ENCODE results near the gene CLASRP.
A peak's percentile ranks its signal among the peaks of the same experiment; 100 is the strongest.

The CLASRP gene

DNA sequence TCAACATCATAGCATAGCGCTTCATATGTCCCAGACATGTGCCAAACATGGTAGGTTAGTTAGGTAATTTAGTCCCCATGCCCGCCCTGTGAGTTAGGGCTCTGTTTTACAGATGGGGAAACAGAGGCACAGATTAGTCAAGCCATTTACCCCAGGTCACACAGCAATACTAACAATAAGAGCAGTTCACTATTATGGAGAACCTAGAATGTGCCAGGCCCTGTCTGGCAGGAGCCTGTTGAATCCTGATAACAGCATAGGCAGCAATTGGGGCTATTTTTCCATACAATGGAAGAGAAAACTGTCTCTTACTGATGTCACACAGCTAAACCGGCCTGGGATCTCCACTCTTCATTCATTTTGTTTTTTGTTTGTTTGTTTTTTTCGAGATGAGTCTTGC, 47.6 kb downstream of the CLASRP start:
- no peak for DNase-seq (ENCODE audit: low read depth)

DNA sequence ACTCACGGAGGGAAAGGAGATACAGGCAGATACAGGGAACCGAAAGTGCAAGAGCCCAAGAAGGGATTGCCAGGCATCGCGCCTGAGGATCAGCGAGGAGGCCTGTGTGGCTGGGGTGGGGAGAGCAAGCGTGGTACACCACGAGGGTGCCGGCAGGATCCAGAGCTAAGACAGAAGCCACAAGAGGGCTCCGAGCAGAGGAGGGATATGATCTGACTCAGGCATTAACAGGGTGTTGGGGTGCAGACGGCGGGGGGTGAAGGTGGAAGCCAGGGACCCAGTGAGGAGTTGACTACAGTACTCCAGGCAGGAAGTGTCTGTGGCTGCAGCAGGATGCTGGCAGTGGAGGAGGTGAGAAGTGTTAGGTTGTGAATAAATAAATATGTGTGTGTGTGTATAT, 48.7 kb downstream of the CLASRP start:
- peak; percentile 59 for DNase-seq (ENCODE audit: low read depth)

DNA sequence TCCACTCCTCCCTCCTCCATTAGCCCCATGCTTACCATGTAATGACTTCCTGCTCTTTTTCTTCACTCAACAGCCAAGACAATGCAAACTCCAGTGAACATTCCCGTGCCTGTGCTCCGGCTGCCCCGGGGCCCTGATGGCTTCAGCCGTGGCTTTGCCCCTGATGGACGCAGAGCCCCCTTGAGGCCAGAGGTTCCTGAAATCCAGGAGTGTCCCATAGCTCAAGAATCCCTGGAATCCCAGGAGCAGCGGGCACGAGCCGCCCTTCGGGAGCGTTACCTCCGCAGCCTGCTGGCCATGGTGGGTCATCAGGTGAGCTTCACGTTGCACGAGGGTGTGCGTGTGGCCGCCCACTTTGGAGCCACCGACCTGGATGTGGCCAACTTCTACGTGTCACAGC, 51.2 kb downstream of the CLASRP start:
- no peak for DNase-seq (ENCODE audit: low read depth)

DNA sequence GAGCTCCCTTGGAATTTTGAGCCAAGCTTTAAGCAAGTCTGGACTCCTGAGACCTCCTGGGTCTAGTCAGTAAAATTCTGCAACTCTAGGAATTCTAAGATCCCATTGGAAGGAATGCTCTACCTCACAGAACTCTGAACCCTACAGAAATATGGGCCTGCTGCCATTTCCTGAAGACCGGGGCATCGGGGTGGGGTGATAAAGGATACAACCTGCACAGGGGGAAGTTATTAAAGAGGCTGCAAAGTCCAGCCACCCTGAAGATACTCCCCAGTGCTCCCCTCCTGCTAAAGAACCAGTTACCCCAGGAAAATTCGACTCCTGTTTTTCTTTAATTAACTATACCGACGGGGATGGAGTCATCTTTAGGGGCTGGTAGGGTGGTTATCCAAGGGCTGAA, 51.8 kb downstream of the CLASRP start:
- DNase-seq (ENCODE audit: low read depth): no peak

DNA sequence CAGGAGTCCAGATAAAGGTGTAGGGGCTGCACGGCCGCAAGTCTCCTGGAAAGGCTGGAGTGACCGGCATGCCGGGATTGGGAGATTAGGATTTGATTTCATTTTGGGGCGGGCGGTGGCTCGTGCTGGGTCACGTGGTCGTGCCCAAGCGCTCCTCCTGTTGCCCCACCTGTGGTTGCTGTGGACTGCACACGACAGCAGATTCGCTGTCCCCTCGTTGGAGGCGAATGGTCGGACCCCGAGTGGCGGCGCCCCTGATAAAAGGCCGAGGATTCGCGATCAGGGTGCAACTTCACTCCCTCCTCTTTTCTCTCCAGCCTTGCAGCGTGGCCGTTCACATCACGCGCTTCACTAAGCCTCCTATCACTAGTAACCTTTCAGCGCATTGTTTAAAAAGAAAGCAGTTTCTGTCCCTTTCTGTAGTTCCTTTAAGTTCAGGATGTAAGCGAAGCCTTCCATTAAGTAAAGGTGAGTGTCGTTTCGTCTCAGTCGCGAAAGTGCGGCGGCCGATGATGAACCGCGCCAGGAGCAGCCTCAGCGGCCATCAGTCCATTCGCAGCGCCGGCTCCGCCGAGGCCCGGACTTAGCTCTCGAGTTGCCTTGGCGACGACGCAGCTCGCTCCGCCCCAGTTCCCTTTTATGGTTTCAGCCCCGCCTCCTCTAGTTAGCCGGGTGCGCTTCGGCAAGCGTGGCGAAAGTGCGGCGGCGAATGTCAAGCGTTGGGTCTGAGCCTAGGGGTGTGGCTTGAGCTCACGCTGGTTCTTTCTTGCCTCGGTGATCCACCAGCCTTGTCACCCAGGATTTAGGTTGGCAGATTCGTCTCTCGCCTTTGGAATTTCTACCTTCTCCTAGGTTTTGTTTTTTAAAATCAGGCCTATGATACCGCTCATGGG, 52.4 kb downstream of the CLASRP start:
- DNase-seq (ENCODE audit: low read depth): peak; percentile 97

DNA sequence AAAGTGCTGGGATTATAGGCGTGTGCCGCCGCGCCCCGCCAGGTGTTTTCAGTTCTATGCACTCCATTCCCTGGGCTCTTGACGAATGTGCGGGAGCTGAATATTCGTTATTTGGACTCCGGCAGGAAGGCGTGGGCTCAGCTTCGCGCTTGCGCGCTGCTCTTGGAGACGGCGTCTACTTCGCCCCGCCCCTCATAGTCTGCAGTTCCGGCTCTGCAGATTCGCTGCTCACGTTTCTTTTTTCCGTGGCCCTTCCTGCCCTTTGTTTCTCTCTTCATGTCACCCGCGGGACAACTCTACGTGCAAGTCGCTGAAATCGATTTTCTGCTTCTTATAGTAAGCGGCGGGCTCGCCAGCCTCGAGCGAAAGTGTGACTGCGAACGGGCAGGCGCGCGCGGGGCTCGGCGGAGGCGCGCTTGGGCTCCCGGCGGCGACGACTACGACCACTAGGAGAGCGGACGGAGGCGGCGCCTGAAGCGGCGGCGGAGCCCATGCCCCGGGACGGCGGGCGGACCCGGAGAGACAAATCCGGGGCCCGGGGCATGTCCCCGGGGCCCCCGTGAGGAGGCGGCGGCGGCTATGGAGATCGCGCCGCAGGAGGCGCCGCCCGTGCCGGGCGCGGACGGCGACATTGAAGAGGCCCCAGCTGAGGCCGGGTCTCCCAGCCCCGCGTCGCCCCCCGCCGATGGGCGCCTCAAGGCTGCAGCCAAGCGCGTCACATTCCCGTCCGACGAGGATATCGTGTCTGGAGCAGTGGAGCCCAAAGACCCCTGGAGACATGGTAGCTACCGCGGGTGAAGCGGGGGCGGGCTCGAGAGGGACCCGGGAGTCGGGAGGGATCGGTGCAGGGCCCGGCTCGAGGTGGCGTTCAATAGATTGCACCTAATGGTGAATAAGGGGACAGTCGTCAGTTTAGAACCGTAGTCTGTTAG, 54.2 kb downstream of the CLASRP start, which contains the start of gene PPP1R37:
PPP1R37 (plus strand) TSS at position 433 of the 932 bp plus-strand sequence; CDS start at position 580, 147 bp downstream.
- peak; percentile 84 for DNase-seq (ENCODE audit: low read depth)

DNA sequence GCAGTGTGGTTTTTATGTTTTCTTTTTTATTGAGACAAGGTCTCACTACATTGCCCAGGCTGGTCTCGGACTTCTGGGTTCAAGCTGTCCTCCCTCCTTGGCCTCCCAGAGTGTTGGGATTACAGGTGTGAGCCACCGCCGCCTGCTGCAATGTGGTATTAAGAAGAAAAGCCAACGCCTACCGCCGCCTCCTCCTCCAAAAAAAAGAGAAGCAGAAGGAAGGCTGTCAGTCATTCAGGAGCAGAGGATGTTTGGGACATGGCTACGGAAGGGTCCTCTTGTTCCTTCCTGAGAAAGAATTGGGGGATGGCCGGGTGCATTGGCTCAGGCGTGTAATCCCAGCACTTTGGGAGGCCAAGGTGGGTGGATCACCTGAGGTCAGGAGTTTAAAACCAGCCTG, 55.3 kb downstream of the CLASRP start:
- no peak for DNase-seq (ENCODE audit: low read depth)

DNA sequence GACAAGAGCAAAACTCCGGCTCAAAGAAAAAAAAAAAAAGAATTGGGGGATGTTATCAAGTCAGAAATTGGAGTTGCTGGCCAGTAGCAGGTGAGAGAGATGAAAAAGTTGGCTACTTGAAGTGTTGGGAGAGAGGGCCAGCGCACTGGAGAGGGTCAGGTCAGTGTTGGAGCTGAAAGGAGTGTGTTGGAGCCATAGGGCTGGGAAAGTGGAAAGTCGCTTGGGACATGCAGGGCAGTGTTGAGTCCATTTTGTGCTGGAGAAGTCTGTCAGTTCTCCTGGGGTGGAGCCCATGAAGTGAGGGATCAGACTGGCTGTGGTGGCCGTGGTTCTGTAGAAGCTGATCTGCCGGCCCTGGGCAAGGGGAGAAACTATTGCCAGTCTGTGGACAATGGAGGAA, 55.9 kb downstream of the CLASRP start:
- no peak for DNase-seq (ENCODE audit: low read depth)

DNA sequence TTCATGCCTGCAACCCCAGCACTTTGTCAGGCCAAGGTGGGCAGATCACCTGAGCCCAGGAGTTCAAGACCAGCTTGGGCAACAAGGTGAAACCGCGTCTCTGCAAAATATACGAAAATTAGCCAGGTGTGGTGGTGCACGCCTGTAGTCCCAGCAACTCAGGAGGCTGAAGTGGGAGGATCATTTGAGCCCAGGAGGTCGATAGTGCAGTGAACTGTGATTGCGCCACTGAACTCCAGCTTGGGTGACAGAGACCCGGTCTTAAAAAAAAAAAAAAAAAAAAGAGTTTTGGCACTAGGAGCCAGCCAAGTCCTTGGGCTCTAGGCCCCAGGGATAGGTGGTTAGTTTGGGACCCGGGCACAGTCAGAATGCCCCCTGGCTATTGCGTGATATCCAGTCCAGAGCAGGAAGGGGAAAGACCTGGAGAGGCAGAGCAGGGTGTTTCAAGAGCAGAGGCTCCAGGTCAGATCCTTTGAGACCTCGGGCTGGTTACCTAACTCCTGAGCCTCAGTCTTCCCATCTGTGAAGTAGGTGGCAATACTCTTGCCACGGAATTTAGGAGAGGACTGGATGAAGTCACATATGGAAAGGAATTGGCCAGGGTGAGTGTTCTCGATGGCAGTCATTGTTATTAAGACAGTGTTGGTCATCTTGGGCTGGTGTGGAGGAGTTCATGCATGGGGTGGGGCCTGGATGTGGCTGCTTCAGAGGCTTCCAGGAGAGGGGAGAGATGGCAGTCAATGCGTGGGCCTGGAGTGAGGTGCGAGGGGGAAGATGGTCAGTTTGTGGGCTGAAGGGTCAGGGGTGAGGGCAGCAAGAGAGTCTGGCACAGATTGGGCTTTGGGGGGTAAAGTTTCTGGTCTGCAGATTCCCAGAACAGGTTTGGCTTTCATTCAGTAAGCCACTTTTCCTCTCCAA, 56.9 kb downstream of the CLASRP start:
- DNase-seq (ENCODE audit: low read depth): no peak

DNA sequence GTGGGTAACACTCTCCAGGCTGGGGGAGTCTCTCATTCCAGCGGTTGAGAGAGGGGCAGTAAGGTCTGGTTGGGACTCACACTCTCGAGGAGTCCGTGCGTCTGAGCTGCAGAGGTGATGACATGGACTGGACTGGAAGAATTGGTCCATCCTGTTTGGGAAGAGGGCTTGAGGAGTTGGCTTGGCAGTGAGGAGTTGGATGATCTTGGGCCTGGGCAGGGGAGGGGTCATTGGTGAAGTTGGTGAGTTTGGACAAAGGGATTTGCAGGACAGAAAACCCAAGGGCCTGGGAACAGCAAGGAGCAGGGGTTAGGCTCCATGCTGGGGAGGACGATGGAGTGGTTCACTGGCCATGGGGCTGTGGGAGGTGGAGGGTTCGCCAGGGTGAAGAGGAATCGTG, 57.9 kb downstream of the CLASRP start:
- no peak for DNase-seq (ENCODE audit: low read depth)

DNA sequence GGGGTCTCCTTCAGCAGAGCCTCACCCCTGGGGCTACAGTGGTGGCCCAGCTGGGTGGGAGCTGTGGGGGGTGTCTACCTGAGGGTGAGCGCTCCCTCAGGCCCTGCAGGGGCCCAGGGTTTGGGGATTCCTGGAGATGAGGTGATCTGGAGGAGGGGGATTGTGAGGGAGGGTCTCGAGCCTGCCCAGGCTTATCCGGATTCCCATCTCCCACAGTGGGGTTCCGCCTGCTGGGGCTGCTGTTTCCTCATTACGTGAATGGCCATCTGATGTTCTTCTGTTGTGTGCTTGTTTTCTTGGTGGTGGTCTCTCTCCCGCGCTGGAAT, 58.6 kb downstream of the CLASRP start:
- DNase-seq (ENCODE audit: low read depth): no peak

DNA sequence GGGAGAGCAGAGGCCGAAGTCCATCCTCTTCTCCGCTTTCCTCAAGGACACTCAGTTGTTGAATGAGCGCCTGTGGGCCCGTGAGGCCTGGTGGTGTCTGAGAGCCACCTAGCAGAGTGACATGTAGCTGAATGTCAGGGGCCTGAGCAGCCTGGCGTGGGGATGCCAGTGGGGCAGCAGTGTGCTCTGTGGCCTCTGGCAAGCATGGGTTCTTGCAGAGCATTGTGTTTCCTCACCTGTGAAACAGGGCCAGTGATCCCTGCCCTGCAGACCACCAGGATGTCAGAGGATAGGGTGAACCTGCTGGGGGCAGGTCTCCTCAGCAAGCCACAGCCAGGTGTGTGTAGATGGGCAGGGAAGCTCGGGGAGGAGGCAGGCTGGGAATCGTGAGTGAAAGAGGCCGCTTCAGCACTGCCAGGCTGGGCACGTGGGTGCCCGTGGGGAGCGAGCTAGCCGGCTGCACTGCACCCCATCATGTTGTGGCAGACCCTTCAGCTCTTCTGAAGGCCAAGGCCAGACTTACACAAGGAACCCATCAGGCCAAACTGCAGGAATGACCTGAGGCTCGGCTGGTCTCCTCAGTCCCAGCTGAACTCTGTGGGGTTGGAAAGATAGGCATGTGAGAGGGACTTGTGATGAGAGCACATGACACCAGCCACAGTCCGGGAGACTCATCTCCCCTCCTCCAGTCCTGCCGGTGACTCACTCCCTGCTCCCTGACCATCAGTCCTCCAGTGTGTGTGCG, 59.1 kb downstream of the CLASRP start:
- no peak for DNase-seq (ENCODE audit: low read depth)

DNA sequence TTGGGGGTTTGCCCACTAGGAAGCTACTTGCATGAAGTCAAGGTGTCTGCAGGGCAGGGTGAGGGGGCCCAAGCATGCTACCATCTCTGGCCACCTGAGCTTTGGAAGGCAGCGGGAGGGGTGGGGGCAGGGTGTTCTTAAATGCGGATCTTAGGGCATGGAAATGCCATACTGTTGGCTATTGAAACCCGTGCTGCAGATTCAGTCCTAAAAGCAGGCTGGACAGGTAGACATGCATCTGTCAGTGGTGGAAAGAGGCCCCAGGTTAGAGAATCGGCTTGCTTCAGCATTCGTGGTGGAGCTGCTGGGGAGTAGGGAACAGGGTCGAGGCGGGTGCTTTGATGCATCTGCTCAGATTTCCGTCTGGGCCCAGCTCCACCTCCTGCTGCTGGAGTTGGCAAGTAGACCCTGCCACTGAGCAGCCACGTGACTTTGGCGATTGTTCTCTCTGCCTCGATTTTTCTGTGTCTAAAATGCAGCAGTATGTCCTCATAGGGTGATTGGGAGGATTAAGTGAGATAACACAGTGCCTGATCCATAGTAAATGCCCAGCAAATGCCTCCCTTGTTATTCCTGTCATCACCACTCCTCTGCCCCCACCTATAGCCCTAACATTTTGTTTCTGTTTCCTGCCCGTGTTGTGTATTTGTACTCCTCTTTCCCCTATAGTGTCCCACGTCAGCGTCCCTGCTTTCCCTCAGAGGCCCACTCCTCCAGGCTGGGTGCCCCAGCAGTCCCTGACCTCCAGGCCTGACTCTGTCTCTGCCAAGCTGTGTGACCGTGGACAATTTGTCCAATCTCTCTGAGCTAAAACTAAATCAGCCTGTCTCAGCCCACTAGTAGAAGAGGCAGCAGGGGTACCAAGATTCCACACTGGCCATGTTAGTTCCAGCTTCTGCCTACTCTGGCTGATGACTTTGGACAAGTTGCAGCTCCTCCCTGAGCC, 59.9 kb downstream of the CLASRP start:
- DNase-seq (ENCODE audit: low read depth): no peak

DNA sequence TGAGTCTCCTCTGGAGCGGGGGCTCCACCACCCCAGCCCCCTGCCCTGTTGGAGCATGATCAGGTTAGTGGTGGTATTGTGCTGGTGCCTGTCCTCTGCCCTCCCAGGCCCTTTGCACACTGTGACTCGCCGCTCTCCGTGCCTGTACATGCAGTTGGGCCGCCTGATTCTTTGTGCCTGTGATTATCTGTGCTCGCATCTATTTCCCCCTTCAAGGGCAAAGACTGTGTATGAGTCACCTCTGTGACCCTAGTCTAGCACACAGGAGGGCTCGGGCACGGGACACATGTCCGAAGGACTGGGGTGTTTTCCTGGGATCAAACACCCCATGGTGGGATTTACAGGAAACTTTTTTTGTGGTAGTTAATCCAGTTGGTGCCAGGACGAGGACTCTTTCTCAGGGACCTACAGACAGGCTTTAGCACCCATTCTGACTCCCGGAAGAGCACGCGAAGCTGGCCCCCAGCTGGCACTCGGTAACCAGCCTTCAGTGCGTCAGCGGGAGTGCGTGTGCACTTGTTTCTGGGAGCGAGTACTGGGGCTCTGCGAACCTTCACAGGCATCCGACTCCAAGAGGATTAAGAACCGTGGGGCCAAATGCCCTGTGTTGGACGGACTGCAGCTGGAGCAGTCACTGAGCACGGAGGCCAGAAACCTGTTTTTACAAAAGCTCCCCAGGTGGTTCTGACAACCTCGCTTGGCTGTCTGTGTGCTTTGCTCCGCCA, 60.8 kb downstream of the CLASRP start:
- DNase-seq (ENCODE audit: low read depth): no peak

DNA sequence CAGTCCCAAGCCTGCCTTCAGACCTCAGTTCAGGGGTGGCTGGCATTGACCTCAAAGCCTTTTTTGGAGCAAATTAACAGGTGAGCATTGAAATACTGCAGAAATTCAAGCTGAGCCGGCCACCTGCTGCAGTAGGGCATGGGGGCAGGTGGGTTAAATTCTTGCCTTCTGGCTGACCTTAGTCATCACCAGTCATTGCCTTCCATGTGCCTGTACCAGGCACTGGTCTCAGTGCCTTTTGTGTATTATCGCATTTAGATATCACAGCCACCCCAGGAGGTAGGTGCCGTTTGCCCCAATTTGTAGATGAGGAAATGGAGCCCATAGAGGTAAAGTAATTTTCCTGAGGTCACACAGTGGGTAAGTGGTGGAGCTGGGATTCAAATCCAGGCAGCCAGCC, 61.4 kb downstream of the CLASRP start:
- no peak for DNase-seq (ENCODE audit: low read depth)

DNA sequence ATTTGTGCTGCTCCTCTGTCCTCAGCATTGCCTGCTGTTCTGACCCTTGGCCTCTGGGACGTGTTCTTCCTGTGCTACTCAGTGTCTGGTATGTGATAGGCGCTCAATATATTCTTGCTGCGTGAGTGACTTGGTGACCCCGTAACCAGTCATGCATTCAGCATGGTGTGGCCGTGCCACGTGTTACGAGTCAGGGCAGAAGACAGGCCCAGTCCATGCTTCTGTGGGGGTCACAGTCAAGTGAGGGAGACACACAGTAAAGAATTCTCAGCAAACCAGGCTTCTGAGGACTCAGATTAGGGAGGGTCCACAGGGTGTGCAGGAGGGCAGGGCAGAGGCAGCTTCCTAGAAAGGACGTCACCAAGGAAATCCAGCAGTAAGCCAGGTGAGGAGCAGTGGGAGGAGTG, 62.0 kb downstream of the CLASRP start:
- no peak for DNase-seq (ENCODE audit: low read depth)

DNA sequence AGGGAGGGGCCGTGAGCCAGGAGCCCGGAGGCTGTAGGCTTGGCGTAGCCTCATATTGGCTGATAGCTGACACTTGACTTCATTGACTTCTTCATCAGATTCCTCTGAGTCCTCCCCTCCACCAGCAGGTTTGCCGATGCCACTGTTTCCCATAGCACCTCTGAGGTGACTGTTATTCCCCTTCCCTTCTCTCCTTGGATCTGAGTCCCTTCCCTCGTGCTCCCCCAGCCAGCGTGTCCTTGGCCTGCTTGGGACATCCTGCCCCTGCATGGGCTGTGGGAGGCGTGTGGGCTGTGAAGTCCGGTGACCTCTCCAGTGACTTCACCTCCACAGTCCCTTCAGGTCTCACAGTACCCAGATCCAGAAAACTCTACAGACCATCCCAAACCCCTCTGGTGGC, 63.0 kb downstream of the CLASRP start:
- DNase-seq (ENCODE audit: low read depth): no peak

DNA sequence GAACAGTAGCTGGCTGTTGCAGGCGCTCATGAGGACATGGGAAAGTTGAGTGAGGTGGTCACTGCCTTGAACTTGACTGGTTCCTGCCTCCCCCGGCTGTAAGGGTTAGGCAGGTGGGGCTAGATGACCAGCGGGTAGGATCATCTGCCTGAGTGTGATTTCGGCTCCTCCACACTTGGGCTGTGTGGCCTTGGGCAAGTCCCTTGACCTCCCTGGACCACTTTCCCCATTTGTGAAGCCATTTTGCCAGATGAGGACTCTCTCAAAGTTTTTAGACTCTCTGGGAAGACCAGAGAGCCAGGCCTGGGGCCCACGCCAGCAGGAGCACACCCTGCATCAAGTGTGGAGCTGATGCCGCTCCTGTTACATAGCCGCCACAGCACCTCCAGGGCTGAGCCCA, 63.6 kb downstream of the CLASRP start:
- no peak for DNase-seq (ENCODE audit: low read depth)

DNA sequence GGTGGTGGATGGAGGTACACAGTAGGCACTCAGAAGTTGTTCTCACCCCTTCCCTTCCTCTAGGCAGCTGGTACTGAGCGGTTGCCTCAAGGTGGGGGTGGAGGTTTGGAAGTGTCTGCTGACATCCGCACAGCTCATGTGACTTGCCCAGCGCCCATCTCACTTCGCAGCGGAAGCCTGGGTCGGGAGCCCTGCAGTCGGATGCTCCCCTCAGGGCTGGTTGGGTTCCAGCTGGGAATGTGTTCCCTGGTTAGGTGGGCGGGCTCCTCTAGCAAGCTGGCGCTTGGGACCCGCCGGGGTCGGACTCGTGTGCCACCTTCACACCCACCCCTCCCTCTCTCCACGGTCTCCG, 64.3 kb downstream of the CLASRP start:
- no peak for DNase-seq (ENCODE audit: low read depth)

All from activated gamma-delta T cell treated with anti-CD3 and anti-CD28 coated beads, Interleukin-2, amount 50 U/mL, for 16 hours (primary cell).